Activated CD4-positive, alpha-beta T cell treated with anti-CD3 and anti-CD28 coated beads, Interleukin-2, amount 10 ng/mL, durations not matched to agents 7 days and 5 days (primary cell): Measurements from ENCODE around the gene EFCAB11. TPM values are rescaled to one million over a fixed set of nuclear protein-coding genes. Genes with fewer than 3 reads are reported as not detected.

Experiments used
- CTCF ChIA-PET: fragments of 350-600 bp; sonication (Branson Sonifier 250); formaldehyde crosslinking; loops from one replicate; lab custom pipeline; 2021; ENCODE audit warnings: antibody characterized with exemption; lab: Charles Lee
- POLR2A ChIA-PET: fragments of 350-600 bp; sonication (Branson Sonifier 250); formaldehyde crosslinking; loops from one replicate; lab custom pipeline; 2021; ENCODE audit warnings: antibody characterized with exemption; lab: Charles Lee
- DNase-seq: peaks from one replicate; pipeline ENCODE4 v3.0.0-alpha.2; 2020
- H3K27ac Mint-ChIP-seq: one replicate; pipeline ENCODE4 v1.8.0; 2021; ENCODE audit warnings: mild to moderate bottlenecking, moderate library complexity, mixed read lengths
- H3K27me3 Mint-ChIP-seq: one replicate; pipeline ENCODE4 v1.8.0; 2021; ENCODE audit warnings: mixed read lengths
- H3K36me3 Mint-ChIP-seq: one replicate; pipeline ENCODE4 v1.8.0; 2021; ENCODE audit warnings: low read depth, mixed read lengths
- H3K4me1 Mint-ChIP-seq: one replicate; pipeline ENCODE4 v1.8.0; 2021; ENCODE audit warnings: mixed read lengths
- H3K4me3 Mint-ChIP-seq: one replicate; pipeline ENCODE4 v1.8.0; 2021; ENCODE audit warnings: mild to moderate bottlenecking, moderate library complexity, mixed read lengths
- H3K9me3 Mint-ChIP-seq: one replicate; pipeline ENCODE4 v1.8.0; 2021; ENCODE audit warnings: mixed read lengths
- total RNA-seq, 2 experiments: library from RNA; stranded (reverse); gene quantifications; one replicate each; pipeline ENCODE4 v1.2.3, GENCODE V29; 2021

EFCAB11 gene
- total RNA-seq, 2 experiments from 2014 or later: 7.7 to 8.6 TPM

- POLR2A ChIA-PET: no interaction called here
- CTCF ChIA-PET: interaction anchor here (0.6 to 0.8 kb wide), 2 partner anchors 19 to 802 kb away, joined by 3 read pairs; no protein-coding TSS in a partner anchor
- H3K27ac Mint-ChIP-seq: no peak overlapping the region
- H3K4me3 Mint-ChIP-seq: no peak overlapping the region
- no peaks in the 10 kb centered on the region for H3K4me1 Mint-ChIP-seq
- no peaks in the 10 kb centered on the region for H3K9me3 Mint-ChIP-seq
- no peaks in the 10 kb centered on the region for H3K27me3 Mint-ChIP-seq
- H3K36me3 Mint-ChIP-seq: no peaks in the 10 kb centered on the region
- no peak for DNase-seq
Measured at GRCh38 chr14:89853936-89854693, 100.4 kb downstream of the EFCAB11 start.

DNA sequence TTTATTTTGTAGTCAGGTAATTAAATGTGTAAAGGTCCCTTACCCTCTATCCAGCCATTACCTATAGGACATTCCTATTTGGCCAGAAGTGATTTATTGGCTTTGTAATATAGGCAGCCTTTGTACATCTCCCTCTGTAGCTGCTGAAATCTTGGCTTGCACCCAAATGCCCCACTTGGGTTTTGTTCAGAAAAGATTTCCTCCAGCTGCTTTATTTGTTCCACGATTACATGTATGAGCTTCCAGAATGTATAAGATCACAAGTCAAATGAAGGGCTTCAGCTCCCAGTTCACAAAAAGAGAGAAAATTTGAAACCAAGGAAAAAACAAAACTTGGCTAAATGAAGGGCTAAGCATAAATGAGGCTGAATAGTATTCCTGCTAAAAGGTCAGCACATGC is 103.4 kb downstream of the EFCAB11 start:
- ChIA-PET CTCF (no interaction called here), POLR2A (no interaction called here)
- Mint-ChIP-seq H3K27me3 (no peaks in the 10 kb centered on the region), H3K27ac (no peak overlapping the region), H3K4me3 (no peak overlapping the region), H3K36me3 (no peaks in the 10 kb centered on the region), H3K4me1 (no peaks in the 10 kb centered on the region), H3K9me3 (no peaks in the 10 kb centered on the region)
- DNase-seq: no peak

DNA sequence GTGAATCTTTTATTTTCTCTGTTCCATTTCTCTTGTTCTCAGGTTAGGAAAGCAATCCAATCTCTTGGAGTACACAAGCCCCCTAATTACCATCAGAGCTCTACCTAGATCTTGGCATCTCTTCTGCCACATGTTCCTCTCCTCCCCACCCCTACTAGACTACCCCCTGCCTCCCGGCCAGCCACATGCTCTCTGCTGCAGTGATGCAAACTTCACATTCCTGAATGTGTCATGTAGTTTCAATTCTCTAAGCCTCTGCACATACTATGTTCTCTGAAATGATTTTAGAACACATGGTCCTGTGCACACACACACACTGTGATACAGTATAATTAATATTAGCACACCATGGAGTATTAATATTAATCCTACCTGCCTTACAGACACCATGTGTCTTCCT is 104.6 kb downstream of the EFCAB11 start:
- Mint-ChIP-seq H3K27me3 (no peaks in the 10 kb centered on the region), H3K4me1 (no peaks in the 10 kb centered on the region), H3K36me3 (no peaks in the 10 kb centered on the region), H3K4me3 (no peak overlapping the region), H3K27ac (no peak overlapping the region), H3K9me3 (no peaks in the 10 kb centered on the region)
- ChIA-PET CTCF (no interaction called here), POLR2A (no interaction called here)
- no peak for DNase-seq

GRCh38 chr14:89848165-89848564 is 106.4 kb downstream of the EFCAB11 start:
- DNase-seq: no peak
- Mint-ChIP-seq H3K36me3 (no peaks in the 10 kb centered on the region), H3K4me3 (no peak overlapping the region), H3K9me3 (no peaks in the 10 kb centered on the region), H3K4me1 (no peaks in the 10 kb centered on the region), H3K27ac (no peak overlapping the region), H3K27me3 (no peaks in the 10 kb centered on the region)
- POLR2A ChIA-PET: no interaction called here
- CTCF ChIA-PET: interaction anchor here (0.6 to 1.6 kb wide), 3 partner anchors 10 to 1830 kb away, joined by 3 to 4 read pairs (median 3); no protein-coding TSS in a partner anchor

DNA sequence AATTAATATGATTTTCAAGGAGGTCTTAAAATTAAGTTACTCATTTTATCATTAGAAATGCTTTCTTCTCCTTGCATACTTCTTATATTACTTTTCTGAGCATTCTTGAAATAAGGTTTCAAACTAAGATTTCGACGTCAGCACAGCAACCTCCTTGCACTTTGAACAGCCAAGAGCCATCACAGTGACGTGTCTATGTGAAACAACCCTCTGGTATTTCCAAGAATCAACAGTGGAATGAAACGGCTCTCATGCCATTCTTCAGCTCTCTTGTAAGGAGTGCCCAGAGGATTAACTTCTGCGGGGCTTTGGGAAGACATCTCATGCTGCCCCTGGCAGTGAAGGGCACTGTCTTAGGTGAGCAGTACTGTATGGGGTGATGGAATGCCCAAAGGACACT is 109.2 kb downstream of the EFCAB11 start:
- no peak overlapping the region for H3K4me3 Mint-ChIP-seq
- H3K4me1 Mint-ChIP-seq: no peaks in the 10 kb centered on the region
- no peaks in the 10 kb centered on the region for H3K36me3 Mint-ChIP-seq
- POLR2A ChIA-PET: no interaction called here
- CTCF ChIA-PET: interaction anchor here (1.1 kb wide), 1 partner anchor 436 kb away, joined by 3 read pairs; no protein-coding TSS in a partner anchor
- no peak overlapping the region for H3K27ac Mint-ChIP-seq
- no peaks in the 10 kb centered on the region for H3K9me3 Mint-ChIP-seq
- no peak for DNase-seq
- H3K27me3 Mint-ChIP-seq: no peaks in the 10 kb centered on the region

- DNase-seq: no peak
- H3K9me3 Mint-ChIP-seq: no peaks in the 10 kb centered on the region
- H3K36me3 Mint-ChIP-seq: no peaks in the 10 kb centered on the region
- ChIA-PET POLR2A (no interaction called here), CTCF (interaction anchor here (1.1 kb wide), 1 partner anchor 435 kb away, joined by 3 read pairs; no protein-coding TSS in a partner anchor)
- H3K4me1 Mint-ChIP-seq: no peaks in the 10 kb centered on the region
- H3K4me3 Mint-ChIP-seq: no peak overlapping the region
- H3K27ac Mint-ChIP-seq: no peak overlapping the region
- no peaks in the 10 kb centered on the region for H3K27me3 Mint-ChIP-seq
Measured at GRCh38 chr14:89844508-89844907, 110.0 kb downstream of the EFCAB11 start.

DNA sequence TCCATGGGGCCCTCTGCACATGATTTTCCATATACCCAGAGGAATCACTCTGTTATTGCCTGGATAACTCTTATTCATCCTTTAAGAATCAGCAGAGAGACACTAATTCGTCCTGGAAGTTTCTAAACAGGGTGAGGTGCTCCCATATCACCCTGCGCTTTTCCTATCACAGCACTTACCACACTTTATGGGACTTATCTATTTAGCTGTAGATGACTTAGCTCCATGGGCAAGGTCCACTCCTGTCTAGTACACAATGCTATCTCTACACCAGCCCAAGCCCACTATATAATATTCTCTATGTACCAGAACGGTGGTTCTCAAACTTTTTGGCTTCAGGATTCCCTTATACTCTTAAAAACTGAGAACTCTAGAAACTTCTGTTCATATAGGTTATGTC is 111.7 kb downstream of the EFCAB11 start:
- DNase-seq: no peak
- ChIA-PET POLR2A (no interaction called here), CTCF (no interaction called here)
- Mint-ChIP-seq H3K36me3 (no peaks in the 10 kb centered on the region), H3K27me3 (peaks cover 3% of the 10 kb centered on the region), H3K27ac (no peak overlapping the region), H3K9me3 (no peaks in the 10 kb centered on the region), H3K4me1 (no peaks in the 10 kb centered on the region), H3K4me3 (no peak overlapping the region)

DNA sequence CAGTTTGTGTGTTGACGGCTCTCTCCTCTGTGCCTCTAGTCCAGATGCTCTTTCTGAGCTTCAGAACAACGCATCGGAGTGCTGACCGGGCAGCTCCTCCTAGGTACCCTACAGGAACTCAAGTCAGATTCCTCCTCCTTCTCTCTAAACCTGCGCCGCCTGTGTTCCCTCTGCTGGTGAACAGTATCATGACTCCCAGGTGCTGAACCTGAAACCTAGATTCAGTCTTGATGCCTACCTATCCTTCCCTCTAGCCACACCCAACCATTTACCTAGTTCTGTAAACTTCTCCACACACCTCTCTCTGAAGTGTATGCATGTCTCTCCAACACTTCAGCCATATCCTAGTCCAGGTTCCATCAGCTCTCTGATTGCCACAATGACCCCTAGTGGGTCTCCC is 112.7 kb downstream of the EFCAB11 start:
- Mint-ChIP-seq H3K36me3 (no peaks in the 10 kb centered on the region), H3K27ac (no peak overlapping the region), H3K4me1 (no peaks in the 10 kb centered on the region), H3K9me3 (no peaks in the 10 kb centered on the region), H3K4me3 (no peak overlapping the region), H3K27me3 (peaks cover 3% of the 10 kb centered on the region)
- DNase-seq: no peak
- ChIA-PET POLR2A (no interaction called here), CTCF (no interaction called here)

GRCh38 chr14:89836830-89837469 is 117.6 kb downstream of the EFCAB11 start:
- Mint-ChIP-seq H3K4me1 (no peaks in the 10 kb centered on the region), H3K27ac (no peak overlapping the region), H3K9me3 (no peaks in the 10 kb centered on the region), H3K27me3 (peaks cover 3% of the 10 kb centered on the region), H3K4me3 (no peak overlapping the region), H3K36me3 (no peaks in the 10 kb centered on the region)
- ChIA-PET CTCF (no interaction called here), POLR2A (no interaction called here)
- no peak for DNase-seq

- ChIA-PET POLR2A (no interaction called here), CTCF (no interaction called here)
- no peaks in the 10 kb centered on the region for H3K4me1 Mint-ChIP-seq
- no peaks in the 10 kb centered on the region for H3K36me3 Mint-ChIP-seq
- H3K9me3 Mint-ChIP-seq: no peaks in the 10 kb centered on the region
- H3K27ac Mint-ChIP-seq: no peak overlapping the region
- H3K4me3 Mint-ChIP-seq: no peak overlapping the region
- peaks cover 2% of the 10 kb centered on the region for H3K27me3 Mint-ChIP-seq
- no peak for DNase-seq
Measured at GRCh38 chr14:89833661-89834060, 120.9 kb downstream of the EFCAB11 start.

DNA sequence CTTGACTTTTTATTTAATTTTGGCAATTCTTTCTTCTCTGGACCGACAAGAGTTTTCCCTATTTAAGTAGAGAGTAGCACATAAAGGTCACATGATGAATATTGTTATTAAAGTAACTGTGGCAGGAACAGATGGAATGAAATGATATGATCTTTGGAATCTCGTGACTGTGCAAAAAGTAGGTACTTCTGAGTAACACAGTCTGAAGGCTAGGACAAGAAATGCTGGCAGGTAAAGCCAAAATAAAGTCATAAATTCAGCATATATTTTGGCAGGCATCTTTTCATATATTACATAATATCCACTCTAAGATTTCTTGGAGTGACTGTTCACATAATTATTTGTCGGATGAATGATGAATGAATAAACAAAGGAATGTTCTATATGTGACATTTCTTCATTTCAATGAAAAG is 121.4 kb downstream of the EFCAB11 start:
- no peaks in the 10 kb centered on the region for H3K36me3 Mint-ChIP-seq
- H3K27ac Mint-ChIP-seq: no peak overlapping the region
- DNase-seq: no peak
- ChIA-PET POLR2A (no interaction called here), CTCF (no interaction called here)
- H3K4me3 Mint-ChIP-seq: no peak overlapping the region
- H3K4me1 Mint-ChIP-seq: no peaks in the 10 kb centered on the region
- H3K27me3 Mint-ChIP-seq: peaks cover 2% of the 10 kb centered on the region
- no peaks in the 10 kb centered on the region for H3K9me3 Mint-ChIP-seq

- H3K27me3 Mint-ChIP-seq: peaks cover 6% of the 10 kb centered on the region
Measured at GRCh38 chr14:89828471-89829165, 125.9 kb downstream of the EFCAB11 start.

DNA sequence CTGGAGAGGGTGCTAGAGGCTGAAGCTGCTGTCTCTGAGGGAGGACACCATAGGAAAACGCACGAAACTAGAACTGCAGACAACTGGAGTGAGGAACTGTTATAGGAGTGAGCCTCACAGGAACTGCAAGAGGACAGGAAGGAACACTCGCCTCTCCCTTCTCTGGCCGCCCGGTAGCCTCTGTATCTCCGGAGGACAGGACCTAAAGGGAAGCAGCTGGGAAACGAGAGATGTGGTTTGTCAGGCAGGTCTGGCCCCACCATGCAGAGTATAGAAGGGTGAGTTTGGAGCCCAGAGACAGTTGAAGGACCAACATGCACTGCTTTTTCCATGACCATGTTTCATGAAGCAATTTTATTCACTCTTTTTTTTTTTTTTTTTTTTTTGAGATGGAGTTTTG is 127.3 kb downstream of the EFCAB11 start:
- POLR2A ChIA-PET: no interaction called here
- H3K9me3 Mint-ChIP-seq: peaks cover 12% of the 10 kb centered on the region
- H3K36me3 Mint-ChIP-seq: no peaks in the 10 kb centered on the region
- no peaks in the 10 kb centered on the region for H3K4me1 Mint-ChIP-seq
- H3K27ac Mint-ChIP-seq: no peak overlapping the region
- CTCF ChIA-PET: no interaction called here
- no peak overlapping the region for H3K4me3 Mint-ChIP-seq
- peaks cover 9% of the 10 kb centered on the region for H3K27me3 Mint-ChIP-seq
- no peak for DNase-seq

More at GRCh38 chr14:89828471-89829165, 125.9 kb downstream of the EFCAB11 start:
- CTCF ChIA-PET: interaction anchor here (1.0 to 1.1 kb wide), 2 partner anchors 10 to 476 kb away, joined by 3 read pairs; no protein-coding TSS in a partner anchor
- Mint-ChIP-seq H3K9me3 (peaks cover 4% of the 10 kb centered on the region), H3K4me3 (no peak overlapping the region), H3K36me3 (no peaks in the 10 kb centered on the region), H3K4me1 (no peaks in the 10 kb centered on the region), H3K27ac (no peak overlapping the region)
- POLR2A ChIA-PET: no interaction called here
- DNase-seq: no peak
